ENCODE data around the gene JAG1. TPM values are rescaled to one million over a fixed set of nuclear protein-coding genes. Genes with fewer than 3 reads are reported as not detected.

Gene JAG1
- polyA plus RNA-seq, 1 donor, result 29.2 TPM

GRCh38 chr20:10699941-10700340 lies 26.1 kb upstream of the JAG1 start:
- no peak for DNase-seq (ENCODE audit: low read depth)

DNA sequence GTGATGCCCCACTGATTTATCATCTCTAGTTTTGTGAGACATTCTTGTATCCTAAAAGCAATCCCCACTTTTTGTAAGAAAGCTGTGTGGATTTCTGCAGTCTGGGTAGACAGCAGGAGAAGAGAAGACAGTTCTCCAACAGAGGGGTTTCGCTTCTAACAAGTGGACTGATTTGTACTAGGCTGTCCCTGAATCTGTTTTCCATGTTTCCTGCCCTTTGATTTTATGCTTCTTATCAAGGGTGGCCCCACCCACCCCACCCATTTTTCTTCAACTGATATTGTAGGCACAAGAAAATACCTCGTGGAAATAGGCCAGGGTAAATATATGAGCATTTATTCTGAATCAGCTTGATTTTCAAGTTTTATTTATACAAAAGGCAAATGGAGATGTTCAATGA lies 25.7 kb upstream of the JAG1 start:
- DNase-seq (ENCODE audit: low read depth), result no peak

DNA sequence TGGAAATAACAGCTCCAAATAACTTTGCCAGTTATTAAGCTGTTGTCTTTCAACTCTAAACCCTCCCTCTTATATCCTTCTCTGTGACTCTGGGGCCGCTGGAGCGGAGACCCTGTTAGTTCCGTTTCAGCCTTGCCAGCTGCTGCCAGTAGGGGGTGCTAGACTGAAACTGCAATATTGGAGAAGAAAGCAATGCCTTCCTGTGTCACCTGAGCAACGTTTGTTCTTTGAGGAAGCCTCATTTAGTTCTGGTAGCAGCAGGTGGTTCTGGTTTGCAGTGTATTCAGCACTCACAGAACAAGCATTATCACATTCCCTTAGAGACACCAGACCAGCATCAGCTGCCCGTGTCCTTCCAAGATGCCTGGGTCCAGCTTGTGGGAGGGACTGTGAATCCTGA lies 22.9 kb upstream of the JAG1 start:
- no peak for DNase-seq (ENCODE audit: low read depth)

- no peak for DNase-seq (ENCODE audit: low read depth)
These were observed 15.6 kb upstream of the JAG1 start for GRCh38 chr20:10689385-10689784.

GRCh38 chr20:10687895-10688294 lies 14.1 kb upstream of the JAG1 start:
- DNase-seq (ENCODE audit: low read depth), result no peak

- DNase-seq (ENCODE audit: low read depth), result no peak
These were observed 12.7 kb upstream of the JAG1 start for GRCh38 chr20:10686356-10687133.

- no peak for DNase-seq (ENCODE audit: low read depth)
These were observed 9.7 kb upstream of the JAG1 start for GRCh38 chr20:10683537-10683936.

- DNase-seq (ENCODE audit: low read depth), result no peak
These were observed 9.1 kb upstream of the JAG1 start for GRCh38 chr20:10682939-10683338.

GRCh38 chr20:10681494-10681893 lies 7.7 kb upstream of the JAG1 start:
- DNase-seq (ENCODE audit: low read depth), result no peak

DNA sequence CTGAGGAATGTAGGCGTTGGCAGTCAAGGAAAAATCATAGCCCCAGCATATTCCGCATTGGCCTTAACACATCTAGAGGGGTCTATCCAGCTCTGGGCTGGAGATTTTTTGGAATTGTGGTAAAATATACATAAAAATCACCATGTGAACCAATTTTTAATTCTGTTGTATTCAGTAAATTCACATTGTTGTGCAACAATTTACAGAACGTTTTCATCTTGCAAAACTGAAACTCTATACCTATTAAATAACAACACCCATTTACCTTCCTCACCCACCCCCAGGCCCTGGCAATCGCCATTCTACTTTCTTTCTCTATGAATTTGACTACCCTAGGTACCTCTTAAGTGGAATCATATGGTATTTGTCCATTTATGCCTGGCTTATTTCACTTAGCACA lies 6.8 kb upstream of the JAG1 start:
- DNase-seq (ENCODE audit: low read depth), result no peak

DNA sequence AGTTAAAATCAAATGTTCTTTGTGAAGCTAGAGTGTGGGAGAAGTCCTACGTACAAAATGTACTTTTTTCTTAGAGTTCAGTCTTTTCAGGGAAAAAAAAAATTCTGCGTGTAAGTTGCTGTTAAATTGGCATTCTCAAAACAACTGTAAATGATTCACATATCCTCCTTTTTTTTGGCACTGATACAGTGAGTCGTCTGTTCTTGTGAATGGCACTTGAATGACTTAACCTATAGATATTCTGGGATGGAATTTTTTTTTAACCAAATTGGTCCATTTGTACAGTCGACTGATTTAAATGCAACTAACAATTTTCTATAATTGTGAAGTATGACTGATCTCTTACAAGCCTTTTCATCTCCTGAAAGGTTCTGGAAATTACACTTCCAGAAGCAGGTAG lies 5.5 kb upstream of the JAG1 start:
- no peak for DNase-seq (ENCODE audit: low read depth)

GRCh38 chr20:10676518-10676917 lies 2.7 kb upstream of the JAG1 start:
- no peak for DNase-seq (ENCODE audit: low read depth)

- DNase-seq (ENCODE audit: low read depth), result no peak
These were observed 1.6 kb upstream of the JAG1 start for GRCh38 chr20:10675450-10675848.

DNA sequence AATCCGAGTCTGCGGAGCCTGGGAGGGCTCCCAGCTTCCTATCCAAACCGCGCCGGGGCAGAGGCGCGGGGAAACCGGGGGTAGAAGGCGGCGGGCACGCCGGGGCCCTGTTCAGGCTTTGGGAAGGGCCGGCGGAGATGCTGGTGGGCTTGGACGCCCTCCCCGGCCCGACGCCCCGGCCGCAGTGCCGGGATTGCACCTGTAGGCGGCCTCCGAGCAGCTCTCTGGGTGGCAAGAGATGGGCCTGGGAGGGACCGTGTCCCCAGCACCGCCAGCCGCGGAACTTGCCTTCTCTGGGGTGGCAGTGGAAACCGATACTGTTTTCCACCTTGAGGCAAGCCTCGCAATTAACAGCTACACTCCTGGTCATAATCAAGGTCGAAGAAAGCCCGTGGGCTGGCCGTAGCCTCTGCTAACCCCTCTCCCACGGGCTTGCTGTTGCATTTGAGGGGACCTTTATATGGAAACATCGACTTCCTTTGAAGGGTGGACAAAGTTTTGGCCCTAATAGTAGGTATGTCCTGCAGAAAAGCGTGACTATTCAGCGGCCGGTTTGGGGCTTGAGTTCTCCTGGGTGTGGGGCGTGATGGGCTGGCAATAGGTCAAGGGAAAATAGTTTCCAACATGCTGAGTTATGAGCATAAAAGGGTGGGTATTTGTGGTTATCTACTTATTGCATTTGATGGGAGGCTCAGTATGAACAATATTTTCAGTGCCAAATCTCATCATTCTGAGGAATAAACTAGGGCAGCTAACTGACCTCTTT lies 1.1 kb upstream of the JAG1 start:
- DNase-seq (ENCODE audit: low read depth), result no peak

GRCh38 chr20:10673176-10673841 lies 490 bp downstream of the JAG1 start:
- DNase-seq (ENCODE audit: low read depth), result no peak

DNA sequence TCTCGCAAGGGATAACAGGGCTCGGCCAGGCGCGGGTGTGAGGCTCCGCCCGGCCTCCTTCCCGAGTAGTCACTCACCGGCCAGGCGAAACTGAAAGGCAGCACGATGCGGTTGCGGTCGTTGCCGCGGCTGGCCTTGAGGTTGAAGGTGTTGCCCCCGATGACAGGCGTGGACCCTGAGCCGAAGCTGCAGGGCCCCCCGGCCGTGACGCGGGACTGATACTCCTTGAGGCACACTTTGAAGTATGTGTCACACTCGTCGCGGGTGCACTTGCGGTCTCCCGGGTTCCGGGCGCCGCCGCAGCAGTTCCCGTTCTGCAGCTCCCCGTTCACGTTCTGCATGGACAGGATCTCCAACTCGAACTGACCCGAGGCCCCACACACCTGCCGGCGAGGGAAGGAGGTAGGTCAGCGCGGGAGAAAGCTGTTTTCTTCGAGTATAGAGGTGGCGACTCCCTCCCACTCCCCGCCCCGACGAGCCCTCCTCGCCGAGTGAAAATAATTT lies 1.1 kb downstream of the JAG1 start:
- DNase-seq (ENCODE audit: low read depth), result no peak

GRCh38 chr20:10671919-10672623 lies 1.7 kb downstream of the JAG1 start:
- no peak for DNase-seq (ENCODE audit: low read depth)

GRCh38 chr20:10671221-10671918 lies 2.4 kb downstream of the JAG1 start:
- DNase-seq (ENCODE audit: low read depth), result no peak

DNA sequence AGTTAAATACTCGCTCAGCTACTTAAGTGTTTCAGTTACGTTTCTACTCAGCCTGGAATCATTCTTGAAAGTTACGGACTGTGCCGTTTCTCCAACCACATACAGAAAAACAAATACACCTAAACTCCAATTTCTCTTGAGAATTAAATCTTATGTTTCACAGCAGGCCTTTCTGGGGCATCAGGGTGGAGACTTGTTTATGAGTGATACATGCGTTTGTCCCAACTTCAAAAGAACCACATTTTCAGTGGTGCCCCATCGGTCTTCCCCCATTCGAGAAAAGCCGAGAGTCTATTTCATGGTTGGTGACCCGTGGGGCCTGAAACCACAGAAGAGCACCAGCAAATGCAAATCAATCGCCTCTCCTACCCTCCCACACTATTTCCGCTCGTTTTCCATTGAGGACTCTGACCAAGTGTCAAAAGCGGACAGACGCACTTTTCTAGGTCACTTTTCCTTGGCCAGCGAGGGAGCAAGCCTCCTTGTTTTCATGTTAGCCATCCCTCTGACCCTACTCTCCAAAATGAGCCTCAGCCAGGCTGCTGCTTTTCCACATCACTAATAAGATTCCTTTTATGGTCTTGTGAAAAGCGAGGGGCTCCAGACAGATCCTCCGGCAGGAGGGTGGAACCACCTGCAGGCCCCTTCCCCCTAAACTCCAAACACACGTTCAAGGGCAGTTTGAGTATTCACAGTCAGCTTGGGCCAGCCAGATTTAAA lies 3.1 kb downstream of the JAG1 start:
- DNase-seq (ENCODE audit: low read depth), result no peak

DNA sequence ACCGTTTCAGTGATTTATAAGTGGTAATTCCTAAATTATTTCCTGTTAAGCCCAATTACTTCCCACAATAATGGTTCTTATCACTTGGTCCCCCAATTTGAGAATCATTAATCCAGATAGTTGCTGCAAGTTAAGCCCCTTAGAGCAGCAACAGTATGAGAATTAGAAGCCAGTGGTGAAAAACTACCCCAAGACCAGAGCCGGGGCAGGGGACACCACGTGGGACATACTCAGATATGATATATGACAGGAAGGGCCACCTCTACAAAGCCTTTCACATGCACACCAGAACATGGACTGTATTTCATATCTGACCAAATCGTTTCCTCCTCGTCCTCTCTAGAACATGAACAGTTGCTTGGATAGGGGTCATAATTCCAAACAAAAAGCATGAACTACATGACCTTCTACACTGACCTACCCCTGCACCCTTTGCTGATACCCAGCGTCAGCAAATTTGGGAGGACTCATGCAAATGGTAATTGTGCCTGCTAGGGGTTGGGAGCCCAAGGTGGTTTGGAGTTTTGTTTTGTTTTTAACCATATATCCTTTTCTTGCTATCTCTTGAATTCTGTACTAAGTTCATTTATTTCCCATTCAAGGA lies 3.9 kb downstream of the JAG1 start:
- no peak for DNase-seq (ENCODE audit: low read depth)

All from forelimb muscle (tissue), 1 donor.